NB4 (cell line): ENCODE results near the gene CCDC97.

Source experiments
- CTCF ChIP-seq: IDR thresholded peaks from one replicate; pipeline ENCODE4 v1.5.1; 2012; ENCODE audit warnings: low read depth, low read length
- MAX ChIP-seq: IDR thresholded peaks from 2 replicates; pipeline ENCODE4 v1.6.1; 2011; ENCODE audit warnings: low read depth, low read length
- MYC ChIP-seq: IDR thresholded peaks from 2 replicates; pipeline ENCODE4 v1.6.1; 2011; ENCODE audit warnings: low read depth, low read length

GRCh38 chr19:41357746-41358145 lies 47.8 kb downstream of the CCDC97 start:
- no peak for TF ChIP-seq CTCF
- TF ChIP-seq MAX: no peak
- TF ChIP-seq MYC: no peak
